Subcutaneous adipose tissue (tissue), 4 donors: Measurements from ENCODE around the gene OR6K3. TPM values are rescaled to one million over a fixed set of nuclear protein-coding genes. Genes with fewer than 3 reads are reported as not detected.

ENCODE experiments used
- CTCF ChIP-seq: fragments of 450-650 bp; IDR thresholded peaks from one replicate; pipeline ENCODE4 v1.5.1; 2016; ENCODE audit warnings: low read depth, mild to moderate bottlenecking, control low read depth, antibody characterized with exemption, moderate library complexity
- total RNA-seq, 4 donors: library from RNA; depleted of rRNA; stranded (reverse); fragments of >200 nt; gene quantifications; one replicate each; pipeline ENCODE4 v1.1.0, GENCODE V29; 2016

The OR6K3 gene
- total RNA-seq, 4 donors from 2014 or later = not detected

- no peak for TF ChIP-seq CTCF
Measured at GRCh38 chr1:158728510-158729225, 8.1 kb upstream of the OR6K3 start.

GRCh38 chr1:158724442-158724841 is 3.9 kb upstream of the OR6K3 start:
- TF ChIP-seq CTCF = no peak

GRCh38 chr1:158719664-158720063 is 856 bp downstream of the OR6K3 start:
- no peak for TF ChIP-seq CTCF

- TF ChIP-seq CTCF = no peak
Measured at GRCh38 chr1:158717344-158717743, 3.2 kb downstream of the OR6K3 start.

GRCh38 chr1:158716335-158716734 is 4.2 kb downstream of the OR6K3 start:
- no peak for TF ChIP-seq CTCF

- no peak for TF ChIP-seq CTCF
Measured at GRCh38 chr1:158714754-158715153, 5.8 kb downstream of the OR6K3 start.

- TF ChIP-seq CTCF = no peak
Measured at GRCh38 chr1:158711098-158711497, 9.4 kb downstream of the OR6K3 start.
